Upper lobe of left lung (tissue), 4 donors: ENCODE data around the gene LRRN2.

Experiments
- EP300 ChIP-seq, 4 donors: sonication (generic); formaldehyde crosslinking; IDR thresholded peaks; one replicate each; pipeline ENCODE4 v1.5.1; 2017; ENCODE audit warnings: antibody characterized with exemption in 4 of 4, control low read depth in 2 of 4
- POLR2A ChIP-seq, 4 donors: fragments of 450-650 bp; IDR thresholded peaks; one replicate each; pipeline ENCODE4 v1.5.1; 2016 to 2017; ENCODE audit warnings: antibody characterized with exemption in 4 of 4, mild to moderate bottlenecking in 2 of 4
- POLR2AphosphoS5 ChIP-seq, 2 donors: sonication (generic); formaldehyde crosslinking; IDR thresholded peaks; one replicate each; pipeline ENCODE4 v1.5.1; 2017; ENCODE audit warnings: antibody characterized with exemption in 2 of 2
- TF ChIP-seq, protein P1 (sequence below), 6 experiments: fragments of 450-650 bp in 4 of 6; fragments of 200-600 bp in 2 of 6; sonication (generic) in 2 of 6; IDR thresholded peaks; one replicate each; pipeline ENCODE4 v1.5.1; 2016 to 2019; ENCODE audit warnings: antibody characterized with exemption in 6 of 6

DNA sequence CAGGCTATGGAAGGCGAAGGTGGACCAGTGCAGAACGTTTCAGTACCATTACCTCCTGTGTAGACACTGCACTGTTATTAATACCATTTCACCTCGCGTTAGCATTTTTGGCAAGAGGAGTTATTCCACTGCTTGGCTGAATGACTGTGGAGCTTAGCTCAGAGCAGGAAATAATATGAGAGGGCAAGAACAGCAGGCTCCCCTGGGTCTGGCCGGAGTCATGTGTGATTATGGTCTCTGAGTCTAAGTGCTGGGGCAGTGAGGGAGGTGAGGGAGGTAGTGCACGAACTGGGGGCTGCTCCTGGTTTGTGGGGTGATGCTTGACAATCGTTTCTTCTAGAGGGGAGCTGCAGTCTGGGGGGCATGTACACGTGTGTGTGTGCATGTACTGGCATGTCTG lies 86.4 kb downstream of the LRRN2 start:
- TF ChIP-seq, protein P1, sequence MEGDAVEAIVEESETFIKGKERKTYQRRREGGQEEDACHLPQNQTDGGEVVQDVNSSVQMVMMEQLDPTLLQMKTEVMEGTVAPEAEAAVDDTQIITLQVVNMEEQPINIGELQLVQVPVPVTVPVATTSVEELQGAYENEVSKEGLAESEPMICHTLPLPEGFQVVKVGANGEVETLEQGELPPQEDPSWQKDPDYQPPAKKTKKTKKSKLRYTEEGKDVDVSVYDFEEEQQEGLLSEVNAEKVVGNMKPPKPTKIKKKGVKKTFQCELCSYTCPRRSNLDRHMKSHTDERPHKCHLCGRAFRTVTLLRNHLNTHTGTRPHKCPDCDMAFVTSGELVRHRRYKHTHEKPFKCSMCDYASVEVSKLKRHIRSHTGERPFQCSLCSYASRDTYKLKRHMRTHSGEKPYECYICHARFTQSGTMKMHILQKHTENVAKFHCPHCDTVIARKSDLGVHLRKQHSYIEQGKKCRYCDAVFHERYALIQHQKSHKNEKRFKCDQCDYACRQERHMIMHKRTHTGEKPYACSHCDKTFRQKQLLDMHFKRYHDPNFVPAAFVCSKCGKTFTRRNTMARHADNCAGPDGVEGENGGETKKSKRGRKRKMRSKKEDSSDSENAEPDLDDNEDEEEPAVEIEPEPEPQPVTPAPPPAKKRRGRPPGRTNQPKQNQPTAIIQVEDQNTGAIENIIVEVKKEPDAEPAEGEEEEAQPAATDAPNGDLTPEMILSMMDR (IDR thresholded peaks at IDR 0.05) = no peak
- TF ChIP-seq POLR2A (IDR thresholded peaks at IDR 0.05) = no peak
- no peak for TF ChIP-seq POLR2AphosphoS5 (IDR thresholded peaks at IDR 0.05)
- no peak for TF ChIP-seq EP300 (IDR thresholded peaks at IDR 0.05)
